Calu3 (cell line): Measurements from ENCODE around the gene CLEC4F. TPM values are rescaled to one million over a fixed set of nuclear protein-coding genes. Genes with fewer than 3 reads are reported as not detected.

ENCODE experiments used
- BruUV-seq: library from RNA; stranded (reverse); fragments of 400-500 nt; replicated peaks from 2 replicates; lab custom pipeline; 2021; lab: Mats Ljungman, UMichigan
- CTCF ChIA-PET: fragments of 300-600 bp; sonication (Branson Sonifier 250); formaldehyde crosslinking; loops from one replicate; lab custom pipeline; 2022; ENCODE audit warnings: antibody characterized with exemption; lab: Charles Lee
- DNase-seq: peaks from one replicate; pipeline ENCODE4 v3.0.0; 2022
- H3K27ac Mint-ChIP-seq: one replicate; pipeline ENCODE4 v1.8.0; 2022; ENCODE audit warnings: mixed read lengths; ENCODE audit not compliant: unreplicated experiment
- H3K27me3 Mint-ChIP-seq: one replicate; pipeline ENCODE4 v1.8.0; 2022; ENCODE audit warnings: mixed read lengths; ENCODE audit not compliant: unreplicated experiment
- H3K36me3 Mint-ChIP-seq: one replicate; pipeline ENCODE4 v1.8.0; 2022; ENCODE audit warnings: mild to moderate bottlenecking, moderate library complexity, mixed read lengths; ENCODE audit not compliant: insufficient read depth, unreplicated experiment
- H3K4me1 Mint-ChIP-seq: one replicate; pipeline ENCODE4 v1.8.0; 2022; ENCODE audit warnings: mild to moderate bottlenecking, low read depth, mixed read lengths; ENCODE audit not compliant: unreplicated experiment
- H3K4me3 Mint-ChIP-seq: one replicate; pipeline ENCODE4 v1.8.0; 2022; ENCODE audit warnings: mild to moderate bottlenecking, low read depth, moderate library complexity, mixed read lengths; ENCODE audit not compliant: unreplicated experiment
- H3K9me3 Mint-ChIP-seq: one replicate; pipeline ENCODE4 v1.8.0; 2022; ENCODE audit warnings: low read depth, mixed read lengths; ENCODE audit not compliant: unreplicated experiment
- CTCF ChIP-seq: fragments of 200-600 bp; IDR thresholded peaks from one replicate; pipeline ENCODE4 v1.8.0; 2022; ENCODE audit warnings: antibody characterized with exemption; ENCODE audit not compliant: unreplicated experiment
- intact Hi-C: fragments of 100-400 bp; cut with micrococcal nuclease; formaldehyde crosslinking; loops from one replicate; pipeline ENCODE4 v1.10.0; 2022; ENCODE audit not compliant: unreplicated experiment
- total RNA-seq: library from RNA; stranded (reverse); gene quantifications from 2 replicates; pipeline ENCODE4 v1.2.3, GENCODE V29; 2022

Gene CLEC4F
- total RNA-seq, 1 experiment from 2014 or later, result not detected

- no peaks in the 10 kb centered on the region for H3K4me1 Mint-ChIP-seq
- intact Hi-C loops, result no loop called here
- no TSS peak for BruUV-seq
- H3K4me3 Mint-ChIP-seq, result no peak overlapping the region
- H3K36me3 Mint-ChIP-seq, result no peaks in the 10 kb centered on the region
- CTCF ChIA-PET, result no interaction called here
- H3K27me3 Mint-ChIP-seq, result peaks cover 78% of the 10 kb centered on the region
- no peak for DNase-seq
- H3K9me3 Mint-ChIP-seq, result no peaks in the 10 kb centered on the region
- no peak overlapping the region for H3K27ac Mint-ChIP-seq
- TF ChIP-seq CTCF, result no peak
These were observed 13.1 kb downstream of the CLEC4F start for GRCh38 chr2:70807102-70807827.

- Mint-ChIP-seq H3K9me3 (no peaks in the 10 kb centered on the region), H3K4me1 (no peaks in the 10 kb centered on the region), H3K27ac (no peak overlapping the region), H3K4me3 (no peak overlapping the region), H3K27me3 (peaks cover 78% of the 10 kb centered on the region), H3K36me3 (no peaks in the 10 kb centered on the region)
- no TSS peak for BruUV-seq
- CTCF ChIA-PET, result no interaction called here
- no peak for DNase-seq
- intact Hi-C loops, result no loop called here
- no peak for TF ChIP-seq CTCF
These were observed 13.8 kb downstream of the CLEC4F start for GRCh38 chr2:70806620-70807019.

- BruUV-seq, result no TSS peak
- H3K9me3 Mint-ChIP-seq, result no peaks in the 10 kb centered on the region
- CTCF ChIA-PET, result interaction anchor here (0.6 kb wide), 1 partner anchor 14 kb away, joined by 4 read pairs; no protein-coding TSS in a partner anchor
- H3K36me3 Mint-ChIP-seq, result no peaks in the 10 kb centered on the region
- H3K27ac Mint-ChIP-seq, result no peak overlapping the region
- no peak overlapping the region for H3K4me3 Mint-ChIP-seq
- no peak for TF ChIP-seq CTCF
- DNase-seq, result no peak
- H3K27me3 Mint-ChIP-seq, result peaks cover 78% of the 10 kb centered on the region
- no peaks in the 10 kb centered on the region for H3K4me1 Mint-ChIP-seq
- intact Hi-C loops, result no loop called here
These were observed 14.4 kb downstream of the CLEC4F start for GRCh38 chr2:70806013-70806412.

- CTCF ChIA-PET, result no interaction called here
These were observed 18.7 kb downstream of the CLEC4F start for GRCh38 chr2:70801607-70802263.

More at GRCh38 chr2:70801607-70802263, 18.7 kb downstream of the CLEC4F start:
- intact Hi-C loops, result no loop called here
- H3K4me3 Mint-ChIP-seq, result no peak overlapping the region
- no peaks in the 10 kb centered on the region for H3K4me1 Mint-ChIP-seq
- no peak for TF ChIP-seq CTCF
- no TSS peak for BruUV-seq
- H3K36me3 Mint-ChIP-seq, result no peaks in the 10 kb centered on the region
- H3K27me3 Mint-ChIP-seq, result peaks cover 80% of the 10 kb centered on the region
- H3K27ac Mint-ChIP-seq, result no peak overlapping the region
- no peaks in the 10 kb centered on the region for H3K9me3 Mint-ChIP-seq
- no peak for DNase-seq
